ENCODE measurements around the gene C9orf153. TPM values are rescaled to one million over a fixed set of nuclear protein-coding genes. Genes with fewer than 3 reads are reported as not detected.

Gene C9orf153
- total and polyA plus RNA-seq, 2 of the 8 experiments (the other 6 are each of a cell fraction or from before 2014, with no cell fraction given), result not detected

GRCh38 chr9:86298873-86299272, 39.4 kb upstream of the C9orf153 start:
- H2AK5ac ChIP-seq (ENCODE audit: low read depth, low read length), result no peak overlapping the region
- no peak overlapping the region for H3K27ac ChIP-seq (ENCODE audit: low read depth, low read length)
- CTCF ChIA-PET (ENCODE audit: partially characterized antibody), result interaction anchor here (0.9 to 1.3 kb wide), 4 partner anchors 10 to 189 kb away, joined by 3 to 4 read pairs (median 3); no protein-coding TSS in a partner anchor
- no peak overlapping the region for H3K4me2 ChIP-seq (ENCODE audit: insufficient read depth in 1 of 2, low read depth in 2 of 2, low read length in 2 of 2)
- H4K91ac ChIP-seq (replicated peaks; ENCODE audit: insufficient read length, low read length), result no peak overlapping the region
- H3K79me1 ChIP-seq (ENCODE audit: low read depth, low read length), result no peaks in the 10 kb centered on the region
- H4K8ac ChIP-seq (ENCODE audit: extremely low read depth, insufficient read depth, low read length), result no peak overlapping the region
- no peaks in the 10 kb centered on the region for H4K20me1 ChIP-seq (replicated peaks in 1 of 2; ENCODE audit: control insufficient read depth in 1 of 2, insufficient read depth in 2 of 2, low read length in 2 of 2)
- no peaks in the 10 kb centered on the region for H3K9me3 ChIP-seq (ENCODE audit: insufficient read depth in 2 of 2, low read depth in 1 of 2, low read length in 1 of 2)
- H3K4me3 ChIP-seq (ENCODE audit: extremely low read depth in 1 of 4, insufficient read depth in 2 of 4, low read depth in 3 of 4, low read length in 4 of 4), result no peak overlapping the region
- H3K23me2 ChIP-seq (ENCODE audit: low read depth, low read length), result no peaks in the 10 kb centered on the region
- peaks cover 0 to 7% (median 4%) of the 10 kb centered on the region in 4 experiments; a peak in 3 of 7 replicates for H3K4me1 ChIP-seq (replicated peaks in 1 of 4; ENCODE audit: control insufficient read depth in 3 of 4, insufficient read depth in 4 of 4, low read length in 3 of 4)
- no peak overlapping the region for H3K14ac ChIP-seq (ENCODE audit: insufficient read length)
- H3K56ac ChIP-seq (replicated peaks; ENCODE audit: insufficient read length, low read depth, low read length), result no peak overlapping the region
- DNase-seq (ENCODE audit: low read depth in 1 of 2, low spot score in 2 of 2), result no peak
- POLR2A ChIA-PET (ENCODE audit: partially characterized antibody), result interaction anchor here (1.4 kb wide), 1 partner anchor 16 kb away, joined by 5 read pairs; the partner anchor contains the start of gene ISCA1
- H3K9ac ChIP-seq (replicated peaks in 1 of 4; ENCODE audit: extremely low read depth in 1 of 4, low read depth in 3 of 4, low read length in 3 of 4), result no peak overlapping the region
- H3K79me2 ChIP-seq (ENCODE audit: control insufficient read depth in 1 of 2, insufficient read depth in 2 of 2, low read length in 2 of 2), result no peaks in the 10 kb centered on the region
- H3K18ac ChIP-seq (ENCODE audit: extremely low read depth, low read length), result no peak overlapping the region
- H2BK120ac ChIP-seq (replicated peaks; ENCODE audit: low read depth, low read length), result no peak overlapping the region
- H3K27me3 ChIP-seq (replicated peaks in 1 of 4; ENCODE audit: control insufficient read depth in 3 of 4, extremely low read depth in 1 of 4, insufficient read depth in 3 of 4, low read length in 3 of 4), result no peaks in the 10 kb centered on the region
- no peak overlapping the region for H2BK15ac ChIP-seq (ENCODE audit: low read length)
- 94% methylated on average over 9 of the region's 11 CpGs; no CpG with 5 or more reads in 1 of the 2 experiments for WGBS, 2 experiments (ENCODE audit: extremely low coverage in 1 of 2, insufficient coverage in 1 of 2, insufficient read length in 1 of 2, insufficient replicate concordance in 2 of 2, low coverage in 1 of 2, low lambda C conversion rate in 2 of 2, missing lambda C conversion rate in 1 of 2)
- H3K36me3 ChIP-seq (ENCODE audit: control insufficient read depth in 2 of 4, insufficient read depth in 4 of 4, low read length in 3 of 4), result peaks cover 5 to 55% (median 31%) of the 10 kb centered on the region in 4 experiments; a peak in 7 of 8 replicates
- H3K4ac ChIP-seq (replicated peaks; ENCODE audit: insufficient read length, low read depth, low read length), result no peak overlapping the region
- H2AFZ ChIP-seq (ENCODE audit: low read length), result no peak overlapping the region
- no peak overlapping the region for H3K23ac ChIP-seq (ENCODE audit: insufficient read length)
- H2BK5ac ChIP-seq (ENCODE audit: low read depth, low read length), result no peak overlapping the region
- H2BK20ac ChIP-seq (ENCODE audit: low read length), result no peak overlapping the region
- no peak overlapping the region for H4K5ac ChIP-seq (ENCODE audit: insufficient read length, low read depth, low read length)
- no peak for FAIRE-seq
- no peak for TF ChIP-seq TAF7 (optimal IDR thresholded peaks at IDR 0.05; ENCODE audit: borderline replicate concordance, low read depth, low read length)
- TF ChIP-seq JUND (IDR thresholded peaks at IDR 0.05; ENCODE audit: low read length), result no peak
- TF ChIP-seq CEBPB (IDR thresholded peaks at IDR 0.05; ENCODE audit: low read depth, low read length), result no peak
- TF ChIP-seq SUZ12 (IDR thresholded peaks at IDR 0.05; ENCODE audit: low read length), result no peak
- no peak for TF ChIP-seq YY1 (IDR thresholded peaks at IDR 0.05; ENCODE audit: low read depth, low read length)
- no peak for TF ChIP-seq E2F6 (IDR thresholded peaks at IDR 0.05)
- no peak for TF ChIP-seq SP1 (IDR thresholded peaks at IDR 0.05; ENCODE audit: low read depth, low read length)
- no peak for TF ChIP-seq CBX8 (IDR thresholded peaks at IDR 0.05; ENCODE audit: borderline replicate concordance, low read depth, low read length)
- no peak overlapping the region for H2BK12ac ChIP-seq (ENCODE audit: low read depth, low read length)

Measured in H1 (cell line).